Panc1 (cell line): ENCODE data around the gene KRT35. TPM values are rescaled to one million over a fixed set of nuclear protein-coding genes. Genes with fewer than 3 reads are reported as not detected.

Source experiments
- ATAC-seq: fragments of 200-7000 bp; cut with Tn5 transposase; 2 replicates; pipeline ENCODE4 v1.9.1; 2020; ENCODE audit warnings: mild to moderate bottlenecking, moderate library complexity
- Bru-seq: library from RNA; stranded (reverse); fragments of 400-500 nt; gene quantifications from one replicate; lab custom pipeline; 2021; lab: Mats Ljungman, UMichigan
- BruChase-seq, 2 experiments: library from RNA; stranded (reverse); fragments of 400-500 nt; gene quantifications; one replicate each; lab custom pipeline; 2021; lab: Mats Ljungman, UMichigan
- BruUV-seq: library from RNA; stranded (reverse); fragments of 400-500 nt; replicated peaks from 2 replicates; lab custom pipeline; 2021; lab: Mats Ljungman, UMichigan
- CTCF ChIA-PET: fragments of 300-600 bp; sonication (Branson Sonifier 250); formaldehyde crosslinking; loops from one replicate; lab custom pipeline; 2022; ENCODE audit warnings: antibody characterized with exemption; lab: Charles Lee
- POLR2A ChIA-PET: fragments of 300-600 bp; sonication (Branson Sonifier 250); formaldehyde crosslinking; loops from one replicate; lab custom pipeline; 2022; ENCODE audit warnings: antibody characterized with exemption; lab: Charles Lee
- DNase-seq: peaks from one replicate; pipeline ENCODE4 v3.0.0-alpha.2; 2010; ENCODE audit warnings: low read depth, low spot score
- H3K27ac ChIP-seq: 2 replicates; pipeline ENCODE4 v1.5.1; 2011; ENCODE audit warnings: mild to moderate bottlenecking, low read length, inconsistent platforms
- H3K27me3 ChIP-seq: fragments of 200-500 bp; sonication (Bioruptor generic); 2 replicates; pipeline ENCODE4 v1.6.0; 2014; ENCODE audit warnings: low read length, inconsistent platforms; ENCODE audit not compliant: control insufficient read depth, insufficient read depth
- H3K36me3 ChIP-seq: fragments of 200-500 bp; sonication (Bioruptor generic); 2 replicates; pipeline ENCODE4 v1.5.1; 2014; ENCODE audit warnings: inconsistent platforms, mild to moderate bottlenecking, low read length, moderate library complexity; ENCODE audit not compliant: control insufficient read depth, insufficient read depth
- H3K4me1 ChIP-seq: 2 replicates; pipeline ENCODE4 v1.5.1; 2011; ENCODE audit warnings: inconsistent platforms, mild to moderate bottlenecking, low read length, moderate library complexity; ENCODE audit not compliant: control insufficient read depth, insufficient read depth
- H3K4me3 ChIP-seq, 2 experiments: 2 replicates each; pipeline ENCODE4 v1.5.1; 2011 to 2012; ENCODE audit warnings: low read depth in 2 of 2, low read length in 2 of 2, mild to moderate bottlenecking in 2 of 2, inconsistent platforms in 1 of 2, moderate library complexity in 1 of 2
- H3K9me3 ChIP-seq: fragments of 200-500 bp; sonication (Bioruptor generic); 2 replicates; pipeline ENCODE4 v1.5.1; 2014; ENCODE audit warnings: low read depth, mild to moderate bottlenecking, inconsistent platforms, low read length, moderate library complexity; ENCODE audit not compliant: control insufficient read depth, insufficient read depth
- POLR2AphosphoS5 ChIP-seq: IDR thresholded peaks from 2 replicates; pipeline ENCODE4 v1.6.1; 2012; ENCODE audit warnings: mild to moderate bottlenecking, low read depth, low read length, moderate library complexity
- SIN3A ChIP-seq: IDR thresholded peaks from 2 replicates; pipeline ENCODE4 v1.6.1; 2012; ENCODE audit warnings: low read depth, mild to moderate bottlenecking, low read length, moderate library complexity, borderline replicate concordance; ENCODE audit not compliant: insufficient read depth
- TCF7L2 ChIP-seq: IDR thresholded peaks from 2 replicates; pipeline ENCODE4 v1.6.1; 2011; ENCODE audit warnings: mild to moderate bottlenecking, low read depth, low read length, inconsistent platforms
- in situ Hi-C: cut with HindIII; loops from 2 replicates; pipeline ENCODE4 v1.10.0; 2016; ENCODE audit warnings: low sequenced_read_pairs, low pct_unique_long_range_greater_than_20kb
- intact Hi-C: fragments of 100-400 bp; cut with micrococcal nuclease; formaldehyde crosslinking; loops from one replicate; pipeline ENCODE4 v1.10.0; 2022; ENCODE audit not compliant: unreplicated experiment
- long read RNA-seq: library from polyadenylated mRNA; unstranded; transcript quantifications from one replicate; pipeline ENCODE4 v2.0.0, GENCODE V29; 2021; ENCODE audit not compliant: unreplicated experiment
- polyA plus RNA-seq: library from polyadenylated mRNA; unstranded; fragments of >200 nt; gene quantifications from one replicate; pipeline ENCODE4 v1.2.1, GENCODE V29; 2012; ENCODE audit warnings: missing spikeins; ENCODE audit not compliant: insufficient read length
- total RNA-seq: library from RNA; stranded (reverse); gene quantifications from one replicate; pipeline ENCODE4 v1.2.1, GENCODE V29; 2021; ENCODE audit not compliant: unreplicated experiment
- TF ChIP-seq, protein P1 (sequence below): fragments of 450-650 bp; IDR thresholded peaks from 2 replicates; pipeline ENCODE4 v1.5.1; 2017; ENCODE audit warnings: mild to moderate bottlenecking
- TF ChIP-seq, protein P2 (sequence below), 2 experiments: IDR thresholded peaks; 2 replicates each; pipeline ENCODE4 v1.6.1; 2011 to 2012; ENCODE audit warnings: low read depth in 2 of 2, control low read depth in 1 of 2, low read length in 1 of 2, mild to moderate bottlenecking in 1 of 2, moderate library complexity in 1 of 2; ENCODE audit not compliant: insufficient read depth in 1 of 2

KRT35 gene
- total RNA-seq (not detected), Bru-seq, nascent RNA (not detected), BruChase-seq, experiment 1, labeled RNA remaining after a 2-hour chase (not detected), BruChase-seq, experiment 2, labeled RNA remaining after a 6-hour chase (percentile 13 among the genes with signal in this experiment)
- polyA plus RNA-seq: not detected
- long read RNA-seq: 0 reads

DNA sequence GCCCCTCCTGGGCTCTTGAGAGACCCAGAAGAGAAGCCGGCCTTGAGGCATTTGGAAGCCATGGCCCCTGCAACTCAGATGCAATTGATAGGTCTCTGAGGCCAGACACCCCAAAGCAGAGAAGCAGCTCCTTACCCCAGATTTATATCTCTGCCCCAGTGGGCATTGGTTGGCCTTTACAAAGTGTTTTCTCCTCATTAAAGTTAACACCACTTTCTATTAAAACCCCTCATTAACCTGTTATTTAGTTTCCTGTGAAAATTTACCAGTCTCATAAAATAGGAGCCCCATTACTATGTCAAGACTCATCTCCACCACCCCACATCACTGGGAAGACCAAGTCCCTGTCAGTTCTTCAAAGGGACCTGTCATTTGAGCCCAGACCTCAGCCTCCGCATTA lies at the start of gene KRT35:
KRT35 (minus strand) TSS at position 116 of the 400 bp plus-strand sequence; CDS start at position 62, 54 bp downstream.
- CTCF ChIA-PET: no interaction called here
- in situ Hi-C loops: no loop called here
- no peaks in the 10 kb centered on the region for H3K9me3 ChIP-seq

DNA sequence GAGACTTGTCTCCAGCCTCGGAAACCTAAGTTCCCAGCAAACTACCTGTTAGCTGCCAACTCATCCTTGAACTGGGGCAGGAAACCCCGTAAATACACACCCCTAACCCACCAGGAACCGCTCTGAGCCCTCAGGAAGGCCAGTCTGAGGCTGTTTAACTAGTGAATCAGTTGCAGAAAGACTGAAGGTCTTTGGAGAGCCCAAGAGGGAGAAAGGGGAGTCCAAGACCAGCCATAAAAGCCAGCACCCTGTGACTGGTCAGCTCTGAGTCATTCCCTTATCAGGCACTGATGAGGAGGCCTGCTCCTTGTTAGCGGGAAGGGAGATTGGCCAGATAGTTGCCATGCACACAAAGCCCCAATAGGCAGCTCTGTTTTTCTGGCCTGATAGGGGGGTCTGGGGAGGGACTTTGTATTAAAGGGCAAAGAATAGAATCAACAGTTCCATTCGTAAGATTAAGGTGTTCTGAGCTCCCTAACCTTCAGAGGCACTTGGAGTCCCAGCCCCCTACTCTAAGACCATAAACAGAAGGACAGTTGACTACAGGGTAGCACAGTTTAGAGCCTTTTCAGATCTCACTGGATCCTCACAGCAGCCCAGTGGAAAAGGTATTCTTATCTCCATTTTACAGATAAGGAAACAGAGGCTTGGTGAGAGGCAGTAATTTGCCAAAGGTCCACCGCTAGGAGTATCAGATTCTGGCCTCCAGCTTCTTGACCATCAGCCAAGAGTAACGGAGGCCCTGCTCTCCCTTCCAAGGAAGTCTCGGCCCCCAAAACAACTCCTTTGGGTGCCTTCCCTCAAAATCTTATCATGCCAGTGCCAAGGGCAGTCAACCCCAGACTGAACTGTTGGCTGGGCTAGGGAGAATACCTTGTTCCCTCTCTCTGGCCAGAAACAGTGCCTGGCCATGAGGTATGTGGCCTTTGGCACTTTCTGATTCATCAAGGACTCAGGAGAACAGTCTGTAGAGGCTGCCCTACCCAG lies 49.4 kb upstream of the KRT35 start:
- Histone ChIP-seq H3K4me1 (peaks cover 48% of the 10 kb centered on the region), H3K4me3 (peak overlapping the region; percentile 0 to 3; a peak in 3 of 4 replicates), H3K27me3 (no peaks in the 10 kb centered on the region), H3K36me3 (peaks cover 5% of the 10 kb centered on the region; the same call in 1 of the 2 replicates), H3K27ac (peak overlapping the region; percentile 96), H3K9me3 (no peaks in the 10 kb centered on the region)
- in situ Hi-C loops: loop anchor here (25.0 kb wide), 1 partner anchor 107 kb away; no protein-coding TSS in a partner anchor
- POLR2A ChIA-PET: interaction anchor here (0.5 to 1.1 kb wide), 5 partner anchors 9 to 1054 kb away, joined by 3 to 5 read pairs (median 3); no protein-coding TSS in a partner anchor
- ATAC-seq (peak; percentile 75), DNase-seq (no peak)
- BruUV-seq: no TSS peak
- peak; percentile 88 for TF ChIP-seq TCF7L2
- peak; percentile 89 for TF ChIP-seq POLR2AphosphoS5
- no peak for TF ChIP-seq SIN3A
- TF ChIP-seq, protein P1, sequence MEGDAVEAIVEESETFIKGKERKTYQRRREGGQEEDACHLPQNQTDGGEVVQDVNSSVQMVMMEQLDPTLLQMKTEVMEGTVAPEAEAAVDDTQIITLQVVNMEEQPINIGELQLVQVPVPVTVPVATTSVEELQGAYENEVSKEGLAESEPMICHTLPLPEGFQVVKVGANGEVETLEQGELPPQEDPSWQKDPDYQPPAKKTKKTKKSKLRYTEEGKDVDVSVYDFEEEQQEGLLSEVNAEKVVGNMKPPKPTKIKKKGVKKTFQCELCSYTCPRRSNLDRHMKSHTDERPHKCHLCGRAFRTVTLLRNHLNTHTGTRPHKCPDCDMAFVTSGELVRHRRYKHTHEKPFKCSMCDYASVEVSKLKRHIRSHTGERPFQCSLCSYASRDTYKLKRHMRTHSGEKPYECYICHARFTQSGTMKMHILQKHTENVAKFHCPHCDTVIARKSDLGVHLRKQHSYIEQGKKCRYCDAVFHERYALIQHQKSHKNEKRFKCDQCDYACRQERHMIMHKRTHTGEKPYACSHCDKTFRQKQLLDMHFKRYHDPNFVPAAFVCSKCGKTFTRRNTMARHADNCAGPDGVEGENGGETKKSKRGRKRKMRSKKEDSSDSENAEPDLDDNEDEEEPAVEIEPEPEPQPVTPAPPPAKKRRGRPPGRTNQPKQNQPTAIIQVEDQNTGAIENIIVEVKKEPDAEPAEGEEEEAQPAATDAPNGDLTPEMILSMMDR: no peak
- TF ChIP-seq, protein P2, sequence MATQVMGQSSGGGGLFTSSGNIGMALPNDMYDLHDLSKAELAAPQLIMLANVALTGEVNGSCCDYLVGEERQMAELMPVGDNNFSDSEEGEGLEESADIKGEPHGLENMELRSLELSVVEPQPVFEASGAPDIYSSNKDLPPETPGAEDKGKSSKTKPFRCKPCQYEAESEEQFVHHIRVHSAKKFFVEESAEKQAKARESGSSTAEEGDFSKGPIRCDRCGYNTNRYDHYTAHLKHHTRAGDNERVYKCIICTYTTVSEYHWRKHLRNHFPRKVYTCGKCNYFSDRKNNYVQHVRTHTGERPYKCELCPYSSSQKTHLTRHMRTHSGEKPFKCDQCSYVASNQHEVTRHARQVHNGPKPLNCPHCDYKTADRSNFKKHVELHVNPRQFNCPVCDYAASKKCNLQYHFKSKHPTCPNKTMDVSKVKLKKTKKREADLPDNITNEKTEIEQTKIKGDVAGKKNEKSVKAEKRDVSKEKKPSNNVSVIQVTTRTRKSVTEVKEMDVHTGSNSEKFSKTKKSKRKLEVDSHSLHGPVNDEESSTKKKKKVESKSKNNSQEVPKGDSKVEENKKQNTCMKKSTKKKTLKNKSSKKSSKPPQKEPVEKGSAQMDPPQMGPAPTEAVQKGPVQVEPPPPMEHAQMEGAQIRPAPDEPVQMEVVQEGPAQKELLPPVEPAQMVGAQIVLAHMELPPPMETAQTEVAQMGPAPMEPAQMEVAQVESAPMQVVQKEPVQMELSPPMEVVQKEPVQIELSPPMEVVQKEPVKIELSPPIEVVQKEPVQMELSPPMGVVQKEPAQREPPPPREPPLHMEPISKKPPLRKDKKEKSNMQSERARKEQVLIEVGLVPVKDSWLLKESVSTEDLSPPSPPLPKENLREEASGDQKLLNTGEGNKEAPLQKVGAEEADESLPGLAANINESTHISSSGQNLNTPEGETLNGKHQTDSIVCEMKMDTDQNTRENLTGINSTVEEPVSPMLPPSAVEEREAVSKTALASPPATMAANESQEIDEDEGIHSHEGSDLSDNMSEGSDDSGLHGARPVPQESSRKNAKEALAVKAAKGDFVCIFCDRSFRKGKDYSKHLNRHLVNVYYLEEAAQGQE (IDR thresholded peaks at IDR 0.05; ENCODE audit: insufficient read depth in 1 of 2, low read depth in 2 of 2, low read length in 1 of 2): no peak
- CTCF ChIA-PET: interaction anchor here (0.6 to 4.0 kb wide), 4 partner anchors 18 to 209 kb away, joined by 3 to 42 read pairs (median 8); no protein-coding TSS in a partner anchor
- intact Hi-C loops: no loop called here

More for the DNA sequence above, at the start of gene KRT35:
- no peak for TF ChIP-seq POLR2AphosphoS5
- Histone ChIP-seq H3K4me3 (no peak within 1 kb of the TSS), H3K27ac (no peak within 1 kb of the TSS; the same call in 1 of the 2 replicates), H3K4me1 (peaks cover 15% of the 10 kb centered on the region), H3K36me3 (no peaks in the 10 kb centered on the region), H3K27me3 (no peaks in the 10 kb centered on the region)
- no peak for ATAC-seq
- no TSS peak for BruUV-seq
- intact Hi-C loops: loop anchor here (5.0 kb wide), 1 partner anchor 379 kb away; the partner anchor contains the start of gene KRTAP4-16
- POLR2A ChIA-PET: no interaction called here
- DNase-seq: no peak
